Stimulated activated CD8-positive, alpha-beta memory T cell treated with anti-CD3 and anti-CD28 coated beads, Interleukin-7, amount 100 ng/mL, for 24 hours (primary cell): ENCODE measurements around the gene ZBTB7C.
"Not testable (repeated sequence)": the region's sequence is repeated elsewhere in the genome, so short reads cannot be mapped to it uniquely, and the experiment has no call there.

Experiments used
- DNase-seq: peaks from one replicate; pipeline ENCODE4 v3.0.0-alpha.2; 2020; ENCODE audit warnings: low read depth

The ZBTB7C gene

DNA sequence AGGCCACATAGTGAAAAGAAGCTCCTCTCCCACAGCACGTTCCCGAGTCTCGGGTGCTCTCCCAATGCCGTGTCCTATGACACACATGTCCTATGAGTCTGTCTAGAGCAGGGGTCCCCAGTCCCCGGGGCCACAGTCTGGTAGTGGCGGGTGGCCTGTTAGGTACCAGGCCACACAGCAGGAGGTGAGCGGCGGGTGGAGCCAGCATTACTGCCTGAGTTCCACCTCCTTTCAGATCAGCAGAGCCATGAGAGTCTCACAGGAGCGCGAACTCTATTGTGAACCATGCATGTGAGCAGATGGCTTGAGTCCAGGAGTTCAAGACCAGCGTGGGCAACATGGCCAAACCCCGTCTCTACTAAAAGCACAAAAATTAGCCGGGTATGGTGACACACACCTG is 112.6 kb downstream of the ZBTB7C start:
- no peak for DNase-seq

GRCh38 chr18:48295586-48296311 is 113.4 kb downstream of the ZBTB7C start:
- no peak for DNase-seq

DNA sequence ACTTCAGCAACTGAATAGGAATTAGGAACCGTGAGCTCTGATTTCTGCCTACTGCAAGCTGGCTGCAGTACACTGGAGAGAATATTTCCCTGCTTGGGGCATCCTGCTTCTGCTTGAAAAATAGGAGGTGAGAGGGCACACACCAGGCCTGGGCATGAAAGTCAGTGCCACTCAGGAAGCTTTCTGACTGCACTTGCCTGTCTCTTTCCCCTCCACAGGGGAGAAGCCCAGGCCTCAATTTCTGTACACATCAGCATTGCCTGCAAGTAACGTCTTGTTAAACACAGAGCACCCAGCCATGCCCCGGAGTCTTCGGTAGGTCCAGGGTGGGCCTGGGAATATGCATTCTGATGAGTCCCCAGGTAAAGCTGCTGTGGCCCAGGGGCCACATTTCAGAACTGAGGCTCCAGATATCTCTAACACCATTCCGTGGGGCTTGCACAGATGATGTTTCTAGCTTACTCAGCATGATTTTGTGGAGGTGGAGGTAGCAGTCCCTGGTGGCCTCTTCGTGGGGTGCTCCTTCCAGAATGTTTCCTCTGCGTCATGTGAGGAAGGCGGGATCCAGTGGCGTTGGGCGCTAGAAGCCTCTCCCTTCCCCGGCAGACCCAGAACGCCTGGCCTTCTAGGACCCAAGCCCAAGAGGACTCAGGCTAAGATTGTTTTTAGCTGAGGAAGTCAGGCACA is 114.1 kb downstream of the ZBTB7C start:
- no peak for DNase-seq

DNA sequence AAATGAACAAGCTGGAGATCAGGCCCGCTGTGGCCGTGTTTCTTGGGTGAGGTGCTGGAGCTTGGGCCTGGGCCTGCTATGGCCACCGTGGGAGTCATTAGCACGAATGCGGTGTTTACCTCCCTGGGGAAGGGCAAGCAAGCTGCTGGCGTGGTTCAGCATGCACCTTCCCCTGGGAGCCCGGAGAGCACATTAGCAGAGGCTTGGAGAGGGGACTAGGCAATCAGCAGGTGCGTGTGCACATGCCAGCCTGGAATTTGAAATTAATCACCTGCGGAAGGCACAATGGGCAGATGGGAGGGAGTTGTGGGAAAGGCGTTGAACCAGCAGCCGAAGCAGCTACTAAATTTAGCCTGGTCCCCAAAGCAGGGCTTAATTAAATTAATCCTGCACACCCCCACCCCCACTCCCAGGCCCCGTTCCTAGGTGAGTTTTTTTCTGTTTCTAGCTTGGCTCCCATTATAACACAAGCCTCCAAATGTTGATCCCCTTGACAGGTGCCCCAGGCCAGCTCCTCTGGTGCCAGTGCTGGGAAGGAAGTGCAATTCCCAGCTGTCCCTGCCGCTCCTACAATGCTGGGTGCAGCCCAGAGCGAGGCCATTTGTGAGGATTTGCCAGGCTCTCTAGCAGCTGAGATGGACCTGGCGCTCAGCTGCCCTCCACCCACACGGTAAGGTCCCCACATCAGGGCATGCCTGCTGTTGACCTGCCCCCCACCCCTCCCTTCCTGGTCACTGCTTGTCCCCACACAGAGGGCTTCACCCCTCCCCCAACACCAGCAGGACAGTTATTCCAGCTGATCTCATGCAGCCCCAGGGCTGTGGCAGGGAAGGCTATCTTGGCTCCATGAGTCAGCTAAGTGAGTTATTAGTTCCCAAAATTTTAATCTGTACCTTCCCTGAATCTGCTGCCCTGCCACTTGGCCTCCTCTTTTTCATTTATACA is 115.0 kb downstream of the ZBTB7C start:
- no peak for DNase-seq

DNA sequence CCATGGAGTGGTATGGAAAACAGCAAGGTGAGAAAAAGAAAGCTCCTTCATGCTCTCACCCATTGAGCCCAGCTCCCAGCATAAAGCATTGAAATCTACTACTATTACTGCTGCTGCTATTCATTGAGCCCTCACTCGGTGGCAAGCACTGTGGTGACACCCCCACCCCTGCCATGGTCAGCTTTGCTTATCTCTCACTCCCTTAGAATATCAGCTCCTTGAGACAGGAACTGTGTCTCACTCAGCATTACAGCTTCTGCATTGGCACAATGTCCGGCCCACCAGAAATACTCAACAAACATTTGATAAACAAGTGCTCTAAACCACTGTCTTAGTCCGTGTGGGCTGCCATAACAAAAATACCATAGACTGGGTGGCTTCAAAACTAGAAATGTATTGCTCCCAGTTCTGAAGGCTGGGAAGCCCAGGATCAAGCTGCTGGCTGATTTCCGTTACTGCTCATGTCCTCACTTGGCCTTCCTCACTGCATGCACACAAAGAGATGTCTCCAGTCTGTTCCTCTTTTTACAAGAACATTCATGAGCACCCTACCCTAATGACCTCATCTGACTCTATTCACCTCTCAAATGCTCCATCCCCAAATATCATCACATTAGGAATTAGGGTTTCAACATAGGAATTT is 116.3 kb downstream of the ZBTB7C start:
- DNase-seq = no peak

DNA sequence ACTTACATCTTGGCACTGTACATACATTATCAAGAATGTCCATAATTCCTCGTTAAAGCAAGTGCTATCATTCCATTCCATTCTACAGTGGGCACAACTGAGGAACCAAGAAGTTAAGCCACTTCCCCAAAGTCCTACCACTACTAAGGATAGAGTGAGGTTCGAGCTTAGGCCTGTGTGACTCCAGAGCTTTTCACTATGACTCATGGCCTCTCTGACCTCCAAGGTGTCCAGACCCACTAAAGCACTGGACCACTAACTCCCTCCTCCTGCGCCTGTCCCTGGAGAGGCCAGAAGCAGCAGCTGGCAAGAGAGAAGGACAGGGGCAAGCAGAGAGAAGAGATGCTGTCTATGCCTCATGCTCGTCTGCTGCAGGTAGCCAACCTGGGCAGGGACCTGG is 117.0 kb downstream of the ZBTB7C start:
- no peak for DNase-seq

GRCh38 chr18:48290162-48290926 is 118.8 kb downstream of the ZBTB7C start:
- no peak for DNase-seq

GRCh38 chr18:48284743-48285142 is 124.4 kb downstream of the ZBTB7C start:
- no peak for DNase-seq

DNA sequence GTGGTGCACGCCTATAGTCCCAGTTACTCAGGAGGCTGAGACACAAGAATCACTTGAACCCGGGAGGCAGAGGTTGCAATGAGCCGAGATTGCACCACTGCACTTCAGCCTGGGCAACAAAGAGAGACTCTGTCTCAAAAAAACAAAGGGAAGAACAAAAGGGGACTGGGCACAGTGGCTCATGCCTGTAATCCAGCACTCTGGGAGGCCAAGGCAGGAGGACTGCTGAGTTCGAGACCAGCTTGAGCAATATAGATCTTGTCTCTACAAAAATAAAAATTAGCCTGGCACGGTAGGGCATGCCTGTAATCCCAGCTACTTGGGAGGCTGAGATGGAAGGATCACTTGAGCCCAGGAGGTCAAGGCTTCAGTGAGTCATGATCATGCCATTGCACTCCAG is 125.2 kb downstream of the ZBTB7C start:
- DNase-seq = not testable (repeated sequence)

DNA sequence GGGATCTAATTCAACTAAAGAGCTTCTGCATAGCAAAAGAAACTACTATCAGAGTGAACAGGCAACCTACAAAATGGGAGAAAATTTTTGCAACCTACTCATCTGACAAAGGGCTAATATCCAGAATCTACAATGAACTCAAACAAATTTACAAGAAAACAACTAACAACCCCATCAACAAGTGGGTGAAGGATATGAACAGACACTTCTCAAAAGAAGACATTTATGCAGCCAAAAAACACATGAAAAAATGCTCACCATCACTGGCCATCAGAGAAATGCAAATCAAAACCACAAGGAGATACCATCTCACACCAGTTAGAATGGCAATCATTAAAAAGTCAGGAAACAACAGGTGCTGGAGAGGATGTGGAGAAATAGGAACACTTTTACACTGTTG is 127.7 kb downstream of the ZBTB7C start:
- DNase-seq = not testable (repeated sequence)

DNA sequence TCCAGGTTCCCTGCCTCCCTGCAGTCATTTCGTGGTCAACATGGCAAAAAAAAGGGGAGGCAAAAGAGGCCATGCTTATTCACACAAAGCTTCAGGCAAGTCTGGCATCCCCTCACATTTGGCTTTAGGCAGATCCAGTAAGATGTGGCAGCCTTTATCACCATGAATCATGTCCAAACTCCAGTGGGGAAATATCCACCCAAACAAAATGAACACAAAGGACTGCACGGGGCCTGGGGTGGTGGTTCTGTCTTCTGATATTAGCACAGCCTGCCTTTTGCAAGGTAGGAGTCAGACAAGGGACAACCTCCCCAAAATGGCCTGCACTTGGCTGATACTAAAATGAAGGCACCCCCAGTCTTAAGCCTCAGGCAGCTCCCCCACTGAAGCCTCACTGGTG is 129.9 kb downstream of the ZBTB7C start:
- DNase-seq = no peak

DNA sequence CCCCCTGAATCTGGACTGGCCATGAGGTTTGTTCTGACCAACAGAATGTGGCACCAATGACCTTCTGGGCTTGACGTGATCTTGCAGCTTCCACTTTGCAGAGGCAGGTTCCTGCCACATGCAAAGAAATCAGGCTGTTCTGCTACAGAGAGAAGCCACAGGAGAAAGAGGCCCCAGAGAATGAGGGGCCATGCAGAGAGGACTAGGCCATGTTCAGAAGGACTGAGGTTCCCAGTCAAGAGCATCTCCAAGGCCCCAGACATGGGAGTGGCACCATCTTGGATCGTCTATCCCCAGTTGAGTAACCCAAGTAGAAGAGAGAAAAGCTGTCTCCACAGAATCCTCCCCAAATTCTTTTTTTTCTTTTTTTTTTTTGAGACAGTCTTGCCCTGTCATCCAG is 131.1 kb downstream of the ZBTB7C start:
- no peak for DNase-seq

GRCh38 chr18:48274301-48274700 is 134.9 kb downstream of the ZBTB7C start:
- no peak for DNase-seq

DNA sequence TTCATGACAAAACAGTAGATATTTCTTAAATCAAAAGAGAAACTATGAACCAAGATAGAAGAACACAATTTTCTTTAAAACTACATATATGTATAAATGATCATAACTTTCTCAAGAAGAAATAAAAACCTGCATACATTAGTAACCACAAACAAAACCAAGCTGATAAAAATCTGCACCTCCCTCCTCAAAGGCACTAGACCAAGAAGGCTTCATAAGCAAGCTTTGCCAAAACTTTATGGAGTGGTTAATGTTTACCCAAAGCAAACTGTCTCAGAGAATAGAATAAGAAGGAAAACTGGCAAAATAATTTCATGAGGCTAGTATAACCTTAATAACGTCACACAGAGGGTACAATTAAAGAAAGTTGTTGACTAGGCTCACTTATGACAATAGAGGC is 138.3 kb downstream of the ZBTB7C start:
- no peak for DNase-seq

GRCh38 chr18:48265328-48265727 is 143.9 kb downstream of the ZBTB7C start:
- DNase-seq = no peak

- DNase-seq = no peak
Measured at GRCh38 chr18:48263914-48264902, 145.0 kb downstream of the ZBTB7C start.

- DNase-seq = no peak
Measured at GRCh38 chr18:48263192-48263853, 145.9 kb downstream of the ZBTB7C start.

- DNase-seq = no peak
Measured at GRCh38 chr18:48260237-48260636, 148.9 kb downstream of the ZBTB7C start.

DNA sequence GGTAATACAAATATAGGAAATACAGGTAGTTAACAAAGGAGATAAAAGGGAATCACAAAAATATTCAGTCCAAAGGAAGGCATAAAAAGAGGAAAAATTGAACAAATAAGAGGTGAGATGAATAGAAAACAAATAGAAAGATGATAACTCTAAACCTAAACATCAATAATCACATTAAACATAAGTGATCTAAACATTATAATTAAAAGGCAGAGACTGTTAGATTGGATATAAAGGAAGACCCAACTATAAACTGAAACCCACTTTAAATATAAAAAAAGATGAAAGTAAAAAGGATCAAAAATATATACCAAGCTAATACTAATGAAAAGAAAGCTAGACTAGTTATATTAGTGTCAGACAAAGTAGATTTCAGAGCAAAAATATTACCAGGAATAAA is 152.3 kb downstream of the ZBTB7C start:
- no peak for DNase-seq
